Measurements from ENCODE around the gene DCLK1. TPM values are rescaled to one million over a fixed set of nuclear protein-coding genes. Genes with fewer than 3 reads are reported as not detected.
A peak's percentile ranks its signal among the peaks of the same experiment; 100 is the strongest.
"Not testable (repeated sequence)": the region's sequence is repeated elsewhere in the genome, so short reads cannot be mapped to it uniquely, and the experiment has no call there.

The DCLK1 gene
- total and polyA plus RNA-seq, 7 donors = 0.98 to 15.1 (median 3.9) TPM

- no peak for DNase-seq
- TF ChIP-seq CTCF (IDR thresholded peaks at IDR 0.05) = no peak
- no peak overlapping the region for H3K4me3 ChIP-seq
- peak in 1 of 4 donors; percentile 37 for ATAC-seq
- no peaks in the 10 kb centered on the region for H3K4me1 ChIP-seq
- H3K27ac ChIP-seq = no peak overlapping the region
- no peaks in the 10 kb centered on the region for H3K27me3 ChIP-seq (ENCODE audit: insufficient read depth in 3 of 3, low read length in 2 of 3)
- intact Hi-C loops (cut with DNase I) = no loop called here
- H3K9me3 ChIP-seq = no peaks in the 10 kb centered on the region
- 75 to 81% (median 75%) methylated on average over 2 of the region's 2 CpGs for WGBS, 3 donors
- H3K36me3 ChIP-seq (ENCODE audit: insufficient read depth in 1 of 2, low read depth in 1 of 2) = no peaks in the 10 kb centered on the region
Observed at GRCh38 chr13:36082396-36082795, 48.8 kb downstream of the DCLK1 start.

GRCh38 chr13:36076211-36076610 lies 55.0 kb downstream of the DCLK1 start:
- DNase-seq (no peak), ATAC-seq (no peak)
- Histone ChIP-seq H3K4me3 (no peak overlapping the region), H3K9me3 (no peaks in the 10 kb centered on the region), H3K27ac (no peak overlapping the region), H3K36me3 (ENCODE audit: insufficient read depth in 1 of 2, low read depth in 1 of 2) (no peaks in the 10 kb centered on the region), H3K4me1 (no peaks in the 10 kb centered on the region), H3K27me3 (ENCODE audit: insufficient read depth in 3 of 3, low read length in 2 of 3) (no peaks in the 10 kb centered on the region)
- intact Hi-C loops (cut with DNase I) = no loop called here
- no peak for TF ChIP-seq CTCF (IDR thresholded peaks at IDR 0.05)

GRCh38 chr13:36074659-36075058 lies 56.5 kb downstream of the DCLK1 start:
- WGBS, 3 donors = 17 to 30% (median 27%) methylated on average over 3 of the region's 3 CpGs
- H3K9me3 ChIP-seq = no peaks in the 10 kb centered on the region
- no peaks in the 10 kb centered on the region for H3K27me3 ChIP-seq (ENCODE audit: insufficient read depth in 3 of 3, low read length in 2 of 3)
- no peak for ATAC-seq
- no peak overlapping the region for H3K4me3 ChIP-seq
- no peaks in the 10 kb centered on the region for H3K36me3 ChIP-seq (ENCODE audit: insufficient read depth in 1 of 2, low read depth in 1 of 2)
- H3K4me1 ChIP-seq = no peaks in the 10 kb centered on the region
- H3K27ac ChIP-seq = no peak overlapping the region
- DNase-seq = no peak
- intact Hi-C loops (cut with DNase I) = no loop called here
- TF ChIP-seq CTCF (IDR thresholded peaks at IDR 0.05) = no peak

GRCh38 chr13:36072152-36072935 lies 58.8 kb downstream of the DCLK1 start:
- no peak for DNase-seq
- no peaks in the 10 kb centered on the region for H3K36me3 ChIP-seq (ENCODE audit: insufficient read depth in 1 of 2, low read depth in 1 of 2)
- no peaks in the 10 kb centered on the region for H3K4me1 ChIP-seq
- H3K27ac ChIP-seq = no peak overlapping the region
- ATAC-seq = no peak
- H3K27me3 ChIP-seq (ENCODE audit: insufficient read depth in 3 of 3, low read length in 2 of 3) = no peaks in the 10 kb centered on the region
- no peaks in the 10 kb centered on the region for H3K9me3 ChIP-seq
- TF ChIP-seq CTCF (IDR thresholded peaks at IDR 0.05) = no peak
- no peak overlapping the region for H3K4me3 ChIP-seq
- intact Hi-C loops (cut with DNase I) = no loop called here
- 77 to 86% (median 84%) methylated on average over 4 of the region's 4 CpGs for WGBS, 3 donors

- H3K9me3 ChIP-seq; H3K27ac ChIP-seq; H3K36me3 ChIP-seq (ENCODE audit: insufficient read depth in 1 of 2, low read depth in 1 of 2); H3K4me1 ChIP-seq; H3K27me3 ChIP-seq (ENCODE audit: insufficient read depth in 3 of 3, low read length in 2 of 3); intact Hi-C loops (cut with DNase I); H3K4me3 ChIP-seq: not testable (repeated sequence)
- DNase-seq (peak; percentile 53 to 60), ATAC-seq (peak in 3 of 4 donors; percentile 37 to 61 (median 44))
- 81 to 86% (median 85%) methylated on average over 12 of the region's 12 CpGs for WGBS, 3 donors
Observed at GRCh38 chr13:36070504-36071192, 60.5 kb downstream of the DCLK1 start.
